Erythroblast (primary cell): Measurements from ENCODE around the gene GDPD1.

ENCODE experiments used
- GATA1 ChIP-seq: IDR thresholded peaks from 2 replicates; pipeline ENCODE4 v1.6.1; 2011; ENCODE audit warnings: low read depth, mild to moderate bottlenecking, control low read depth, low read length, moderate library complexity
- POLR2A ChIP-seq: IDR thresholded peaks from 2 replicates; pipeline ENCODE4 v1.6.1; 2011; ENCODE audit warnings: mild to moderate bottlenecking, low read length

DNA sequence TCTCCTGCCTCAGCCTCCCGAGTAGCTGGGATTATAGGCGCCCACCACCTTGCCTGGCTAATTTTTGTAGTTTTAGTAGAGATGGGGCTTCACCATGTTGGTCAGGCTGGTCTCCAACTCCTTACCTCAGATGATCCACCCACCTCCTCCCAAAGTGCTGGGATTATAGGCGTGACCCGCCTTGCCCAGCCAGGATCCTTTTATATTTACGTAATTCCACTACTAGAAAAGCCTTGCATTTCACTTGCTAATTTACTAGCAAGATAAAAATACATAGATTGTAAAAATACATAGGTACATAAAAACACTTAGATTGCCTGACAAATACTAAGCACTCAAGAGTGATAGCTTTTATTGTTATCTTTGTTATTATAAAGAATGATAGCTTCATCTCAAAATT is 47.5 kb downstream of the GDPD1 start:
- TF ChIP-seq POLR2A (no peak), GATA1 (no peak)
